DMS 273 (cell line): ENCODE data around the gene SACS.

ENCODE experiments used
- DNase-seq: peaks from one replicate; lab custom pipeline; 2025; ENCODE audit not compliant: unreplicated experiment; lab: John Stamatoyannopoulos, UW

The SACS gene

DNA sequence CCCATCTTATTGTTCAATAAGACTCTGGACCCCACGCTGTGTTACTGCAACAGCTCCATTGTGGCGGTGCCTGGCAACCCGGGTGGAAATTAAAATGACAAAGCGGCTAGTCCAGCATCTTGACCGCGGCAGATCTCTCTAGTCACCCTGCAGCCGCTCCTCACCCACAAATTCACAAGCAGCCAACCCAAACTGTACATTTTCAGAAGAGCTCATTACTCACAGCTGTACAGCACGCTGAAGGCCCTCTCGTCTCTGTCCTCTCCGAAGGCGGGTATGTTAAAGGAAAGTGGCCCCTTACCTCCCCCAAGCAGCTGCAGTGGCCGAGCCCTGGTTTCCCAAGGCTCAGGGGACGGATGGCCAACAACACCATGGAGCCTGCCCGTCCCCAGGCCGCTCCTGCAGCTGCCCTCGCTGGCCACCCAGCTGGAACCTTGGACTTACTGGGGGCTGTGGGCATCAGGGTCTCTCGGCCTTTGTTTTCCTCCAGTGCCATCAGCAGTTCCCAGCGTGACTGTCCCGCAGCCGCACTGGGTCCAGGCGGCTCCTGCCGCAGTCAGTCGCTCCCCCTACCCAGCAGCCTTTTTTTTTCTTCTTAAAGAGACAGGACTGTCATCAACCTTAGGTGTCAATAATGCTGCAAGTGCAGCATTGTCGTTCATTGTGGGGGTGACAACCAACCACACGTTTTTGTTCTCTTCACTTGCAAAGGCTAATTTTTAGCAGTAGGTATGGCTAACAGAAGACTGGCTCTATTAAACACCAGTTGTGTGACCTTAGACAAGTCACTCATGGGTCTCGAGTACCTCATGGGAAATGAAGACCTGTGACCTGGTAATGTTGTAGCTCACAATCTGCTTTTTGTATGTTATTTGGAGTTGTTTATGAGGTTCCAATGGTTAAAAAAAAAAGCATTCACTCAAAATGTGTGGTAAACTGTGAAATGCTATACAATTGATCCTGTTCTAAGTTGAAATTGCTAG, at the start of gene SACS:
SACS (minus strand) TSS at position 532 of the 983 bp plus-strand sequence. CDS start 22,463 bp downstream, outside the sequence.
- DNase-seq: peak; percentile 40

DNA sequence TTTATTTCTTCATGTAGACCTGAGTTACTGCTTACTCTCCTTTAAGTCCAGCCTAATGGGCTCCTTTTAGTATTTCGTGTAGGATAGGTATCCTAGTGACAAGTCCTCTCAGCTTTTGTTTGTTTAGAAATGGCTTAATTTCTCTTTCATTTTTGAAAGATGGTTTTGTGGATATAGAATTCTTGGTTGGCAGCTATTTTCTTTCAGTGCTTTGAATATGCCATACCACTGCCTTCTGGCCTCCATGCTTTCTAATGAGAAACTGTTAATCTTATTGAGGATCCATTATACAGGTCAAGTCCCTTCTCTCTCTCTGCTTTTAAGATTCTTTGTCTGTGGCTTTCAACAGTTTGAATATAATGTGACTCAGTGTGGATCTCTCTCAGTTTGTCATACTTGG, 46.8 kb upstream of the SACS start:
- DNase-seq: no peak

- DNase-seq: no peak
Observed at GRCh38 chr13:23477101-23477500, 43.6 kb upstream of the SACS start.

DNA sequence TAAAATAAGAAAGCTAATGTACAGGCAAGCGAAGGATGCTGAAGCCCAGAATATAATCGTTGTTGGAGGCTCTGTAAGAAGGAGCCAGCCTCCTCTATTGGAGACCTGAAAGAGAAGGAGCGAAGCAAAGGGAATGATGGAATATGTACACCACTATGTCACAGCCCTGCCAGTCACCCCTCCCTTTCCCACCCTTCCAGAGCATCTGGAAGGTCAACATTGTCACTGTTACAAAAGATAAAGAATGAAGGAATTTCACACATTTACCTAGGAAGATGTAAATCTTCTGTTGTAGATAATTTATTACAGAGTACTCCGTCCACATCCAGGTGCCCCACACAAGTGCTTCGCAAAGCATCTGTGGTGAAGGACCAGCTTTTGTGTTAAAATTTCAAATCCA, 39.7 kb upstream of the SACS start:
- no peak for DNase-seq

GRCh38 chr13:23472189-23472588, 38.7 kb upstream of the SACS start:
- no peak for DNase-seq

DNA sequence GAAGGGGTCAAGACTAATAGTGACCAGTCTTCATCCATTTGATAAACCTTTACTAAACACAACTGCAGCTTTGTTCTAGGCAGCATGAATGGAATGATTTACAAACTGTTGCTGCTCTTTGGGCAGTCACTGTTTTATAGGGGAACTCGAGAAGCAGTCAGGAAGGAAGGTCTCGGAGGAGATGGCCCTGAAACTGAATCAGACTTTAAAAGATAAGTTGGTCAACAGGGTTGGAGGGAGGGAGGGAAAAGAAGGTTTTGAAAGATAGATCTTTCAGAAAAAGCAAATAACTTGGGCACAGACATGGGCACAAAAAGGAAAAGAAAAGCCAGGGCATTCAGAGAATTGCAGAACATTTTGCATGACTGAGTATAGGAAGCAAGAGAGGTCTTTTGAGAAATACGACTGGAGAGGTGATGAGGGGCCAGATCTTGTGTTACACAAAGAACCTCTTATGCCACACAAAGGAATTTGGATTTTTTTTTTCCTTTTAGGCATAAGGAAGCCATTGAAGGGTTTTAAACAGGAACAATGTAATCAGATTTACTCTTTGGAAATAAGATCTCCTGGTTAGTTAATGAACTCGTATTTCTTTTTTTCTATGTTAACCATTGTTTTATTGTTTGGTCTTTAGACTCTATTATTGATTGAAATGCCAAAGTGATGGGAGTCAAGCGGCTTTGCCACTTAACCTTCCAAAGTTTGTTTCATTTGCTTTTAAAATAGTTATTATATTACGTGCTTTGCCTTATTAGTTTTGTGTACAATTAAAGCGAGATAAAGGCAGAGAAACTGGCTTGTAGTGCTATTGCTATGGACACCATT, 37.5 kb upstream of the SACS start:
- no peak for DNase-seq

DNA sequence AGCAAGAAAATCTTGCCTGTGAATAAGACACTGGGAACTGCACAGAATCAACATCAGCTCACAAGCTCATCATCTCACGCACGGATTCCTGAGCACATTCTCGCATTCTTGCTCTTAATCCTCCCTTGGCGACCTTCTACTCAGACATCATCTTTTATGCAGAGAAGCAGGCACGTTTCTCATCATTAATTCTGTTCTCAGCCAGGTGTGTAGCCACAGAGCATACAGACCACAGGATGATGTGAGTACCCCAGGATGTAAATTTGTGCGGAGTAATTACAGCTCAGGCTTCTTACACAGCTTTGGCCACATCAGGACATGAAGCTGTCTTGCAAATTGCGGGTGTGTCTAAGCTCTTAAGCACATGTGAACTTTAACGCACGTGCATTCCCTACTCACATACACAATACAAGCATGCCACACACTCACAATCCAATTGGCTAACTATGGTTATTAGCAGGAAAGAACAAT, 36.5 kb upstream of the SACS start:
- no peak for DNase-seq

DNA sequence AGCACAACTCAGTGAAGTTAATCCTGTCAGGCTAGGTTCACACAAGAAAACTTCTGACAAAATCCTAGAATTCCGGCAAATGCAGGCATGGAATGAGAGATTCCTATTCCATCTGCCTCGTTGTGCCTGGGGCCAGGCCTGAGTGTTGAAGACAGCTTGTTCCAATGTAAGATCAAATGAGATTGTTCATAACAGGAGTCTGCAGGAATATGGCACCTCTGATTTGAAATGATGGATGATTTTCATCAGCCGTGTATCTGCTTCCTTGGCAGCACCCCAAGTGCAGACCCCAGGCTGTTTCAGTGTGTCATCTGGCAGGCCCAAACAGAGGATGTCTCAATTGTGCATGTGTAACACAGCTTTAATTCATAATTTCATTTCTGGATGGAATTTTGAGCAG, 35.3 kb upstream of the SACS start:
- no peak for DNase-seq

DNA sequence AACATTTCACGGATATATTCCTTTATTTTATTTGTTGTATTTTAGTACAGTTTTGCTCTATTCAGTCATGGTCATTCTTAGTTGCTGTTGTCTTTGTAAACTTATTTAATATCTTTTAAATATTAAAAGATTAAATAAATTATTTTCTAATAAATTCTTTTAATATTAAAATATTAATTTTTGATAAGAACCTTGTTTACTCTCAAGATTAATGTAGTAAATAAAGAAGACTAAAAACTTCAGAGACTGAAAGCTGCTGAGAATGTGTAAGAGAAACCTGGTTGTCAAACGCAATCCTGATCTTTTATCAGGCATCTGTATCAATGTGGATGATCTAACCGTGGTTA, 34.4 kb upstream of the SACS start:
- DNase-seq: no peak

DNA sequence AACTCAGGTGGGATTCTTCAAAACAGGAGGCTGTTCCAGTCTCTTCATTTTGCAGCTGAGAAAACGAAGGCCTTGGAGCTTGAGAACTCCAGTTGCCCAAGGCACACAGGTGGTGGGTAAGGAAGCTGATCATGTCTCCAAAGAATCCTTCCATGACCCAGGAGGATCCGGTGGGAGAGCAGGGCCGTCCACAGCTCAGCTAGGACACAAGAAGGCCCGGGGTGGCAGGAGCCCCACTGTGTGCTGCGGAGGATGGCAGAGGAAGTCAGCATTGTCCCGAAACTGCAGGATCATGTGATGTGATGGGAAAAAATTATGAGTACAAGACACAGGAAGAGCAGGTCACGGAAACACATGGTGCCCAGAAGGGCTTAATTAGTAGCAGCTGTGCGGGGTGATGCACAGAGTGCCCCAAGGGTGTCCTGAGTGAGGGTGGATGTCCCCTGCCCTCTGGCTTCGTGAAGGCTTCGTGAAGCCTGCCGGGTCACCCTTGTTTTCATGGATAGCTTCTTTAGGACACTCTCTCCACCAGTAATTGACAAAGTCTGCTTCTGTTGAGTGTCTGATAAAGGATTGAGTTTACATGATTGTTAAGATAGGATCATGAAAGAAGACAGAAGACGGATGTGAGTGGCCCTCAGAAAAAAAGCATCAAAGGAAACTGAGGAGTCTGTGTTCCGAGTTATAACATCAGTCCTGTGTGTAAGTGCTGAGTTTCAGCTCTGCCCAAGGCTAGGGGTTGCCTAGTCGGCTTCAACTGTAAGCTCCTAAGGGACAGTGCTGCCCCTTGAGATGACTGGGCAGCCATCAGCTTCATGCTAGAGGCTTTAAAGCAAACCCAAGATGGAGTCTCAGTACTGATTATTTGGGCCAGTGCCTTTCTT, 33.8 kb upstream of the SACS start:
- DNase-seq: no peak

- DNase-seq: peak; percentile 87
Observed at GRCh38 chr13:23466144-23467002, 32.9 kb upstream of the SACS start.

GRCh38 chr13:23463661-23464060, 30.2 kb upstream of the SACS start:
- no peak for DNase-seq

DNA sequence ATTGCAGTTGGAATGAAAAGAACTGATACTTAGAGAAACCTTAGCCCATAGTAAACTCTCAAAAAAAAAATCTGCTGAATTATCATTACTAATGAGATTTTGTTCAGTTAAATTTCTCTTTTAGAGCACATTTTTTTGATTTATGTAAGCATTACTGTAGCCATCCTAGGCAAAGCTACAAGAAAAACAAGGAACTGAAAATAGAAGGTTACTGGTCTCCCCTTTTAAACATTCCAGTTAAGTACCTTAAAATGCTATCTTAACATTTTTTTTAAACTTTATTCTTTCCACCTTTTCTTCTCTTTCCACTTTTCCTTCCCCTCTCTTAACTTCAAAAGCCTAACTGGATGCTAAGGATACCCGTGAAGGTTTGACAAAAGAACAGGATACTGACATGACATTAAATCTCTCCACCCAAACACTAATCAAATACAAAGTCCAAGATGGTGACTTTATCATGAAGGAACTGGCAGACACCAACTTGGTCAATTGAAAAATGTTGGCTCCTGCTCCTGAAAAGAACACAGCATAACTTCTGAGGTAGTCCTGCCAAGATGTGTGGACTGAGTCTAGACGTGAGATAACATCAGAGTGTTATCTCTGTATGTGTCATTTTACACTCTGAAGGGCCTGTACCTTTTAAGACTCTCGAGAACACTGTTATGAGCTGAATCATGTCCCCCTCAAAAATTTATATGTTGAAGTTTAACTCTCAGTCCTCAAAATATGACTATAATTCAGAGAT, 29.5 kb upstream of the SACS start:
- DNase-seq: no peak

- DNase-seq: no peak
Observed at GRCh38 chr13:23461544-23461943, 28.0 kb upstream of the SACS start.

GRCh38 chr13:23460921-23461320, 27.4 kb upstream of the SACS start:
- no peak for DNase-seq

DNA sequence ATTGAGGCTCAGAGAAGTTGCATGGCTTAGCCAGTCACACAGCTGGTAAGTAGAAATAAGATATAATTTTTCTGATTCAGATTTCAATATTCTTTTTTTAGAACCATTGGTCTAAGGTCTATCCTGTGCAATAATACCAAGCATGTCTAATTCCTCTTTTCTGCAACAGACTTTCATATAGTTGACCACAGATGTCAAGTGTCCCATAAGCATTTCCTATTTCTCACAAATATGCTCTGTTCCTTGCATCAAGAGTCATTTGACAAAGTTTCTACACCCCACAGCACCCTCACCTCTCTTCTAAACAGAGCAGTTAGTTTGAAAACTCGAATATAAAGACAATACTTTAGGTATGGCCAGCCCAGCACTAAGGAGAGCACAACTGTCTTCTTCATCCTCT, 26.8 kb upstream of the SACS start:
- no peak for DNase-seq

DNA sequence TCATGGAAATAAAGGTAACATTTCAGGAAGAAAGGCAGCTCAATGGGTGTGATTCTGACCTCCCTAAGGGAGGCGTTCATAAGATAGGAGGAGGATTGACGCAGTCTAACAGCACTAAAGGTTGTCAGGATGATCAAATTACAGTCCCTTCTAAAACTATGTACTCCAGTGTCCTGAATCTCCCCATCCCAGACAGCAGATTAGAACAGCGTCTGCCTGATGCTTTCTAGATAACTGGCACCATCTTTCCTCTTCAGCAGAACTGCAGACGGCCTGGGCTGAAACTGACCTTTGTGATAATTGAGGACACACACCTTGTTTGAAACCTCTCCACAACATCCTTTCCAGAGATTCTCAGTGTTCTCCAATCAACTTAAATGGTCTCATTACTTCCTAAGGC, 25.5 kb upstream of the SACS start:
- DNase-seq: no peak

GRCh38 chr13:23456437-23457210, 23.1 kb upstream of the SACS start:
- DNase-seq: no peak
